ENCODE data around the gene TPP2.

- TF ChIP-seq CTCF (conservative IDR thresholded peaks at IDR 0.05) (no peak), ZFX (IDR thresholded peaks at IDR 0.05) (no peak)
Observed at GRCh38 chr13:102548811-102549210, 48.0 kb upstream of the TPP2 start.
